ENCODE results near the gene BAIAP2. TPM values are rescaled to one million over a fixed set of nuclear protein-coding genes. Genes with fewer than 3 reads are reported as not detected.

BAIAP2 gene, protein sequence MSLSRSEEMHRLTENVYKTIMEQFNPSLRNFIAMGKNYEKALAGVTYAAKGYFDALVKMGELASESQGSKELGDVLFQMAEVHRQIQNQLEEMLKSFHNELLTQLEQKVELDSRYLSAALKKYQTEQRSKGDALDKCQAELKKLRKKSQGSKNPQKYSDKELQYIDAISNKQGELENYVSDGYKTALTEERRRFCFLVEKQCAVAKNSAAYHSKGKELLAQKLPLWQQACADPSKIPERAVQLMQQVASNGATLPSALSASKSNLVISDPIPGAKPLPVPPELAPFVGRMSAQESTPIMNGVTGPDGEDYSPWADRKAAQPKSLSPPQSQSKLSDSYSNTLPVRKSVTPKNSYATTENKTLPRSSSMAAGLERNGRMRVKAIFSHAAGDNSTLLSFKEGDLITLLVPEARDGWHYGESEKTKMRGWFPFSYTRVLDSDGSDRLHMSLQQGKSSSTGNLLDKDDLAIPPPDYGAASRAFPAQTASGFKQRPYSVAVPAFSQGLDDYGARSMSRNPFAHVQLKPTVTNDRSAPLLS
- polyA plus RNA-seq (2011; rRNA removed) (9.6 and 9.8 TPM in 2 replicates), polyA minus RNA-seq (2011; rRNA and poly(A)+ RNA removed) (8.2 and 11.4 TPM in 2 replicates)

GRCh38 chr17:81034779-81035520 is at the start of gene BAIAP2:
BAIAP2 (plus strand) TSS chr17:81035151; CDS start chr17:81035255, 104 bp downstream.
- H3K27ac ChIP-seq (ENCODE audit: low read depth, low read length) = no peak within 1 kb of the TSS
- peak; percentile 83 for DNase-seq (ENCODE audit: low read depth, low spot score)
- TF ChIP-seq CTCF (IDR thresholded peaks at IDR 0.05; ENCODE audit: low read depth, low read length) = no peak
- H3K27me3 ChIP-seq (ENCODE audit: control insufficient read depth, insufficient read depth, low read length) = no peaks in the 10 kb centered on the region
- H3K4me3 ChIP-seq (ENCODE audit: low read depth, low read length) = peak within 1 kb of the TSS; percentile 79
- peaks cover 13% of the 10 kb centered on the region; the same call in 1 of the 2 replicates for H3K9me3 ChIP-seq (ENCODE audit: control insufficient read depth, insufficient read depth, low read length)
- CTCF ChIA-PET = interaction anchor here (2.4 kb wide), 1 partner anchor 63 kb away, joined by 9 read pairs; no protein-coding TSS in a partner anchor
- POLR2A ChIA-PET = interaction anchor here (0.6 to 1.0 kb wide), 2 partner anchors 9 to 10 kb away, joined by 4 to 7 read pairs; no protein-coding TSS in a partner anchor

DNA sequence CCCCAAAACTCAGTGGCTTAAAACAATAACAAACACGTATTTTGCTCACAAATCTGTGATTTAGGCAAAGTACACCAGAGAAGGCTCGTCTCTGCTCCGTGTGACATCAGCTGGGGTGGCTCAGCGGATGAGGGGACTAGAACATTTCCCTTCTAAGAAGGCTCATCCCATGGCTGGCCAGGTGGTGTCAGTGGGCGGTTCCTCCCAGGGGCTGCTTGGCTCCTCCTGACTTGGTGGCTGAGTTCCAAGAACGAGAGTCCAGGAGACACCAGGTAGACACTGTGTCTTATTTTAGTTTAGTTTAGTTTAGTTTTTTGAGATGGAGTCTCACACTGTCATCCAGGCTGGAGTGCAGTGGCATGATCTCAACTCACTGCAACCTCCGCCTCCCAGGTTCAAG is 48.9 kb upstream of the BAIAP2 start:
- Histone ChIP-seq H3K4me3 (ENCODE audit: low read depth, low read length) (no peak overlapping the region), H3K9me3 (ENCODE audit: control insufficient read depth, insufficient read depth, low read length) (no peaks in the 10 kb centered on the region; the same call in 1 of the 2 replicates), H3K27me3 (ENCODE audit: control insufficient read depth, insufficient read depth, low read length) (no peaks in the 10 kb centered on the region), H3K27ac (ENCODE audit: low read depth, low read length) (no peak overlapping the region)
- DNase-seq (ENCODE audit: low read depth, low spot score) = no peak
- TF ChIP-seq CTCF (IDR thresholded peaks at IDR 0.05; ENCODE audit: low read depth, low read length) = no peak
- CTCF ChIA-PET = interaction anchor here (0.6 to 3.4 kb wide), 2 partner anchors 72 to 112 kb away, joined by 3 to 27 read pairs; no protein-coding TSS in a partner anchor
- POLR2A ChIA-PET = no interaction called here

GRCh38 chr17:80986816-80987475 is 48.0 kb upstream of the BAIAP2 start:
- DNase-seq (ENCODE audit: low read depth, low spot score) = no peak
- POLR2A ChIA-PET = no interaction called here
- Histone ChIP-seq H3K4me3 (ENCODE audit: low read depth, low read length) (no peak overlapping the region), H3K9me3 (ENCODE audit: control insufficient read depth, insufficient read depth, low read length) (no peaks in the 10 kb centered on the region; the same call in 1 of the 2 replicates), H3K27me3 (ENCODE audit: control insufficient read depth, insufficient read depth, low read length) (no peaks in the 10 kb centered on the region), H3K27ac (ENCODE audit: low read depth, low read length) (no peak overlapping the region)
- CTCF ChIA-PET = interaction anchor here (0.6 to 3.4 kb wide), 2 partner anchors 71 to 111 kb away, joined by 3 to 27 read pairs; no protein-coding TSS in a partner anchor
- no peak for TF ChIP-seq CTCF (IDR thresholded peaks at IDR 0.05; ENCODE audit: low read depth, low read length)

DNA sequence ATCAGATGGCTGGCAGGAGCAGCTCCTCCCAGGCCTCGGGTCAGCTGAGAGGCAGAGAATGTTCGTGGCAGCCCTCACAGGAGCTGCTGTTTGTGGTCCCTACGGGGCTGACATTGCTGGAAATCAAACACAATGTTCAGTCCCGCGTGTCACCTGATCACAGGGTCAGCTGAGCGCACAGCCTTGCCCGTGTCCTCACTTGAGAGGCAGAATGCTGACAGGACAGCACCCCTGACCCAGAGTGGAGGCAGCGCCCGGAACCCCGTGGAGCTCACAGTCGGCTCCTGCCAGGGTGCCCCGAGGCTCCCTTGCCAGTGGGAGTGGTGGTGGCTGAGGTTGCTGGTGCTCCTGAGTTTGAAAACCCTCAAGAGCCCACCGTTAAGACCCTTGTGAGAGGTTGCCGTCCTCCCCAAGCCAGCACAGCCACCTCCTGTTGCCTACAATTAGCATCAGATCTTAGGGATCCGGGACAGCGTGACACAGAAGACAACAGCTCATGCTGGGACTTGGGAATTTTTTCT is 47.0 kb upstream of the BAIAP2 start:
- DNase-seq (ENCODE audit: low read depth, low spot score) = no peak
- Histone ChIP-seq H3K9me3 (ENCODE audit: control insufficient read depth, insufficient read depth, low read length) (no peaks in the 10 kb centered on the region), H3K27ac (ENCODE audit: low read depth, low read length) (no peak overlapping the region), H3K4me3 (ENCODE audit: low read depth, low read length) (no peak overlapping the region), H3K27me3 (ENCODE audit: control insufficient read depth, insufficient read depth, low read length) (no peaks in the 10 kb centered on the region)
- no peak for TF ChIP-seq CTCF (IDR thresholded peaks at IDR 0.05; ENCODE audit: low read depth, low read length)
- CTCF ChIA-PET = interaction anchor here (0.6 to 4.4 kb wide), 3 partner anchors 110 to 401 kb away, joined by 3 to 36 read pairs (median 27); no protein-coding TSS in a partner anchor
- POLR2A ChIA-PET = interaction anchor here (0.7 kb wide), 1 partner anchor 50 kb away, joined by 3 read pairs; no protein-coding TSS in a partner anchor

Data from AG04450 (cell line).